ENCODE data around the gene IRF6.

DNA sequence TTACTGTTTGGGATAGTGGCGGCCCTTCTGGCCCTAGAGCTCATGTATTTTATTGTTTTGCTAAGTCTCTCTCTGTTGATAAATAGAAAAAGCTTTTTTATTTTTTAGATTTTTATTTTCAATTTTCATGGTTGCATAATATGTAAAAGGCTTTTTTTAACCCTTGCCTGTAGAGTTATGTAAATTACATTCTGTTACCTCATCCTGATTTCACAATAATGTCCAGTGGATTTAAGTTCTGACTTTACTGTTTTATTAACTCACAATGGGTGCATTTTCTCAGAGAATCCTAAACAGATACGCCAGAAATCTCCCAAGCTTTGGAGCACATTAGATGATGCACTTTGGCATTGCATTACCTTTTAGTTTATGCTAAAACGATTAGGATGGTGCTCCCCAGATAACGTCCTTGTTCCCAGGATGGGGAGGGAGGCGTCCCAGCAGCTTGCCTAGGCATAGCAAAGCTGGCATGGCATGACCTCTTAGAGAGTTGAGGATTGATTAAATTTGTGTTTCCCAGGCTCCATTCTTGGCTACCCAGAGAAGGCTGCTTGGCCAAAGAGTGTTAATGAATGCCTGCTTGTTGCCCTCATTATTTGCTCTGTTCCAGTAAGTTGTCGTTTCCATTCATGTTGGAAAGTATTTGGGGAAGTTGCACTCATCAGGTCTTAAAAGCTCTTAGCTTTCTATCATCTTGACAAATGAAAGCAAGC, 38.9 kb upstream of the IRF6 start:
- TF ChIP-seq POLR2AphosphoS5 (IDR thresholded peaks at IDR 0.05) (no peak), CTCF (IDR thresholded peaks at IDR 0.05; ENCODE audit: poor library complexity, severe bottlenecking) (no peak), EP300 (conservative IDR thresholded peaks at IDR 0.05; ENCODE audit: poor library complexity, severe bottlenecking) (no peak), TAF1 (IDR thresholded peaks at IDR 0.05; ENCODE audit: low read depth) (no peak), EZH2 (IDR thresholded peaks at IDR 0.05; ENCODE audit: borderline replicate concordance, insufficient read depth, low read length, poor library complexity, severe bottlenecking) (no peak), MXI1 (conservative IDR thresholded peaks at IDR 0.05; ENCODE audit: poor library complexity, severe bottlenecking) (no peak), RAD21 (conservative IDR thresholded peaks at IDR 0.05) (no peak)
- TF ChIP-seq, protein P1, sequence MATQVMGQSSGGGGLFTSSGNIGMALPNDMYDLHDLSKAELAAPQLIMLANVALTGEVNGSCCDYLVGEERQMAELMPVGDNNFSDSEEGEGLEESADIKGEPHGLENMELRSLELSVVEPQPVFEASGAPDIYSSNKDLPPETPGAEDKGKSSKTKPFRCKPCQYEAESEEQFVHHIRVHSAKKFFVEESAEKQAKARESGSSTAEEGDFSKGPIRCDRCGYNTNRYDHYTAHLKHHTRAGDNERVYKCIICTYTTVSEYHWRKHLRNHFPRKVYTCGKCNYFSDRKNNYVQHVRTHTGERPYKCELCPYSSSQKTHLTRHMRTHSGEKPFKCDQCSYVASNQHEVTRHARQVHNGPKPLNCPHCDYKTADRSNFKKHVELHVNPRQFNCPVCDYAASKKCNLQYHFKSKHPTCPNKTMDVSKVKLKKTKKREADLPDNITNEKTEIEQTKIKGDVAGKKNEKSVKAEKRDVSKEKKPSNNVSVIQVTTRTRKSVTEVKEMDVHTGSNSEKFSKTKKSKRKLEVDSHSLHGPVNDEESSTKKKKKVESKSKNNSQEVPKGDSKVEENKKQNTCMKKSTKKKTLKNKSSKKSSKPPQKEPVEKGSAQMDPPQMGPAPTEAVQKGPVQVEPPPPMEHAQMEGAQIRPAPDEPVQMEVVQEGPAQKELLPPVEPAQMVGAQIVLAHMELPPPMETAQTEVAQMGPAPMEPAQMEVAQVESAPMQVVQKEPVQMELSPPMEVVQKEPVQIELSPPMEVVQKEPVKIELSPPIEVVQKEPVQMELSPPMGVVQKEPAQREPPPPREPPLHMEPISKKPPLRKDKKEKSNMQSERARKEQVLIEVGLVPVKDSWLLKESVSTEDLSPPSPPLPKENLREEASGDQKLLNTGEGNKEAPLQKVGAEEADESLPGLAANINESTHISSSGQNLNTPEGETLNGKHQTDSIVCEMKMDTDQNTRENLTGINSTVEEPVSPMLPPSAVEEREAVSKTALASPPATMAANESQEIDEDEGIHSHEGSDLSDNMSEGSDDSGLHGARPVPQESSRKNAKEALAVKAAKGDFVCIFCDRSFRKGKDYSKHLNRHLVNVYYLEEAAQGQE (IDR thresholded peaks at IDR 0.05; ENCODE audit: borderline replicate concordance) = no peak
